Activated CD4-positive, alpha-beta T cell treated with anti-CD3 and anti-CD28 coated beads for 48 hours (primary cell): ENCODE measurements around the gene SAE1.

Experiments used
- DNase-seq: peaks from one replicate; pipeline ENCODE4 v3.0.0-alpha.2; 2020

Gene SAE1

DNA sequence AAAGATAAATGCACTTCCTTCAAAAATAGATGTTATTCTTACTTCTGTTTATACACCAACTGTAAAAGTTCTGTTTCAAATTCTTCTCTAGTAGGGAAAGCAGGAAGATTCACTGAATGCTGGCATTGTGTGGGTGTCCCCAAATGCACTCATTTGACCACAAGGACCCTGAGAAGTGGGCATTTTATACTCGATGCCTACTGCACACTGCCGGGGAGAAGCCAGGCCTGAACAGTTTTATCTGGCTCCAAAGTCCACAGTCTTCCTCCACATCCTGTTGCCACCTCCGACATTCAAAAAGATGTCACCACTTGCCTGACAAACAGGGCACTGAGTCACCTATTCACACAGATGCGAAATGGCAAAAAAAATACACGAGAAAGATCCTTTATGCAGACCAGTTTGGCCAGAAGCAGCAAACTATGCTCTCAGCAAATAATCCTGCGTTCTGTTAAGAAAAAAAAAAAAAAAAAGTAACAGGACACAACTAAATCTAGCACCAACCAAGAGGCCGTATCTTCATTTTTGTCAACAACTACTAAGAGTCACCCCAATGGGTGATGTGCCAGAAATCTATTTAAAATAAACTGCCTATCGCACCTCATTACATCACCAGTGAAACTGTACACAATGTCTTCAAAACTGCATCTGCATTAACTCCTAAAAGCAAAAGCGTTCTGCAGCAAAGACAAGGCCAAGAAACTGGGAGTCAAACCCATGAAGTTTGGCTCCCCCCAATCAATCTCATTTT, 23.3 kb upstream of the SAE1 start:
- DNase-seq: peak; percentile 54

DNA sequence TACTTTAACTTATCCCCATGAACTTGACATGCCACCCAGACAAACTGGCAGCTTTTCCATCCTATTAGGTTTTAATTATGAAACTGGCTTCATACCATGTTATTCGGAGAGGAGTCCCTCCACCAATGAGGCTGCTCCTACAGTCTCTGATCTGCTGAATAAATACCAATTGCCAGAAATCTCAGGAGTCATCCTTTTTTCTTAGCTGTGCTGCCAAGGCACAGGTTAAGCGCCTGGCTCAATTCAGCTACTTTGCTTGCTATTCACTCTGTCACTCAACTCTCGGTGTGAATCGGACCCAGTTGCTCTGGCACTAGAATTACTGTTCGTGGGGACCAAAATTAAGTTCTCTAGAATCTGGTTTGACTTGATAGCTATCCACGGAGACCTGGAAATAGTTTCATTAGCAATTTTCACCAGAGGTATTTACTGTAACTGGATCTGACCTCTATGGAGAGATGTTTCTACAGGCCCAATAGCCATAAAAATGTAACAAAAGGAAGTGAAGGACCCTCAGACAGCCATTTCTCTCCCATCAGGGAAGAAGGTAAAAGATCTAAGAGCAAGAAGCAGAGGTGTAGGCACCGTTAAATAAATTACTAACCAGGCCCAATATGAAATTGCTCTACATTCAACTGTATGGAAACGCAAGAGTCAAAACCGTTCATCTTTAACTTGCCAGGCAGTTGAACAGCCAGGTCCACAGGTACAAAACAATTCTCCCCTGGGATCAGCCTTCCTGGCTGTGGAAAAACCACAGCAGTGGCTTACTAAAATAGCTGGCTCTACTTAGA, 22.5 kb upstream of the SAE1 start:
- peak; percentile 18 for DNase-seq

DNA sequence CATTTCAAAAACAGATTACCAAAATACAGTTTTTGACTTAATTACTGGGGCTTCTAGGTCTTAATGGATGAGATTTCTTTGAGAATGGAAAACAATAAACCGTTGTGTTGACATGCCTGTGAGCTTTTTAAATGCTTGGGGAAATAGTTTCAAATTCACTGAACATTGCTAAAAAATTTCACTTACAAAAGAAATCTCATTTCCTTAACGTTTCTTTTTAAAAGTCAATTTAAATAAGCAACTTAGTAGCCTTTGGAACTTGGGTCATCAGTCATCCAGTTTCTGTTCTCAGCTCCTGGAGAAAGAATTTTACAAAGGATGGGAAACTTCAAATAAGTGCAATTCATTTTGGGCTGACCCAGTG, 21.5 kb upstream of the SAE1 start:
- no peak for DNase-seq

DNA sequence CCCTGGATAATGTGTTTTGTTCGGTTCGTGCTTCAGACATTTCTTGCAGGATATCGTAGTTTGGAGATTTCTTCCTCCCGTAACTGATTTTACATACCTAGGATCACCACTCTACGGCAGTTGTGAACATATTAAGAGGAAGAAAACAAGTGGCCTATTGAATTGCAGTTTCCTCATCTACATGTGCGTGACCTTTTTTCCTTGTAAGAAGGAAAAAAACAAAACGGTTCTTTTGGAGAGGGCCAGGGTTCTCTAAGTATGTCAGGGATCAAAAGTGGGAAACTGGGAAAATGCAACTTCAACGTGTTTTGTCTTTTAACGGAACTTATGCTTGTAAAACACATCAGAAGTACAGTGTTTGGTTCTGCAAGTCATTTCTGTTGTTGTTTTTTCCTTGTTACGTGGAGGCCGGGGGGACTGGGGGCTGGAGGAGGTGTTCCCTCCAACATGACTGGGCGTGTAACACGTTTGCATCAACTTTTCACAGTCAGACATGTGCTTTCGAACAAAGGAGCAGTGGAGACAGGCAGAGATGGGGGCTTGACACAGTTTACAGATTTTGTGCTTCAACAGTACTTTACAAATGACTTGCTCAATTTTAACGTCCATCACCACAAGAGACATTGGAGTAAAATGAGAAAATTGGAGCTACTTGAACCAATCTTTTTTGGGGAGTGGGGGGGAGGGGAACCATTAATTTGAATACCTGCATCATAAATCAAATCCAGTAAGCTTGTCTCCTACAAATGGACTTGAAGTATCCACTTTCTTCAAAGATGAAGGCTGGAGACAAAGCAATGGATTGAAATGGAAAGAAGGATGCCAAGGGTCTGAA, 20.9 kb upstream of the SAE1 start:
- peak; percentile 79 for DNase-seq

DNA sequence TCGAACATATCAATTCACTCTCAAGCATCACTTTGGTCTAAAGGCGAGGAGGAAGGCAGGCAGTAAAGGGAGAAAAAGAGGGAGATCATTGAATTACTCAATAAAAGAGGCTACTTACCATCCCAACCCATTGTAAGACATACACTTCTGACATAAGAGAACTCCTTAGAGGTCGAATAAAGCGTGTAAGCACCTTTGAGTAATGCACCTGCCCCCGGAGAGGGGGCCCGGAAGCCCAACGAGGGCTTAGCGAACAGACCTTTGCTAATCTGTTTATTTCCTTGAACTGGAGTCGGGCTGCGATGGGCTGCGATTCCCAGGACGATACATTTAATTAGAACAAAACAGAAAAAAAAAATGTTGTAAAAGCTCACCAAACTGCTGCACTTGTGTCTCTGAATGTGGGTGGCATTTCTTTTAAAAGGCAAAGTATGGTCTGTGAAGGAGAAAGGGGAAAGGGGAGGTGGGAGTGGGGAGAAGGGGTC, 20.1 kb upstream of the SAE1 start:
- DNase-seq: peak; percentile 62

DNA sequence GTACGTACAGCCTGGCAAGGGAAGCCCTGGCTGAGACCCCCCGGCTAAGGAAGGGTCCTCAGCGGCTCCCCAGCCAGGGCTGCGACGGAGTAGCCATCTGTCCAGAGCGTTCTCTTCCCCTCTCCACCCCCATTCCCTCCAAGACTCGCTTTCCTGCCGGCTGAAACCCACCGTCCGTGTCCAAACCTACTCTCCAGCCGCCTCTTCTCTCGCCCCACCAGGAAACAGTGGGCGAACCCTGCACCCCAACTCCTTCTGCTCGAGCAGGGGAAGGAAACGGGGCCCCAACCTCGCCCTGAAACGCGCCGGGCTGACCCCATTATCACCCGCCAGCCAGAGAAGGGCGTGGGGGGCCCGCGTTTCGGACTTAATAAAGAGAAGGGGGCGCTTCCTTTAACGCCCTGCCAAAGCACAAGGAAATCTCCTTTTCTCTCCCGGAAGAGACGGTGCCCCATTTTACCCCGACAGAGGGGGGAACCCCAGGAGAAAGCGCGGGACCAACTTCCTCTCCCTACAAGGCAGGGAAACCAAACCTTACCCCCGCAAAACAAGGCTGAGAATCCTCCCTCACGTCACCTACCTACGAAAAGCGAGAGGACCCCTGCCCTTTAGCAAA, 19.5 kb upstream of the SAE1 start:
- peak; percentile 62 for DNase-seq

DNA sequence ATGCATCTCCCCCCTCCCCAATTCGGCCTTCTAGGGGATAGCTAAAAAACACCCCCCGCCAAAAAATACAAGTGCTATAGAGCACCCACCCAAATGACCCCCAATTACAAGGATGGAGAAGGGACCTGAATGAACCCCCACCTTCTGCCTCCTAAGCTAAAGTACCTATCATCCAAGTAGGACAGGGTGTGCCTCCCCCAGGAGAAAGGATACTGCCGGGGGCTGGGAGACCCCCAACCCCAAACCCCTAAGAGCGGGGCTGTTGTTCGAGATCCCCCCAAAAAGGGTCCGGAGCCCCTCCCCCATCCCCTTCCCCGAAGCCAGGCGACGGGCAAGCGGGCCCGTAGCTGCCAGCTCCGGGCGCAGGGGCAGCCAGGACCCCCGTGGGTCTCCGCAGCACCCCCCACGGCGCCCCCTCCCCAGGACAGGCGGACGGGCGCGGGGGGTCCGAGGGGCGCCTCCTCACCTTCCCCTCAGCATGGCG, 18.9 kb upstream of the SAE1 start:
- no peak for DNase-seq

DNA sequence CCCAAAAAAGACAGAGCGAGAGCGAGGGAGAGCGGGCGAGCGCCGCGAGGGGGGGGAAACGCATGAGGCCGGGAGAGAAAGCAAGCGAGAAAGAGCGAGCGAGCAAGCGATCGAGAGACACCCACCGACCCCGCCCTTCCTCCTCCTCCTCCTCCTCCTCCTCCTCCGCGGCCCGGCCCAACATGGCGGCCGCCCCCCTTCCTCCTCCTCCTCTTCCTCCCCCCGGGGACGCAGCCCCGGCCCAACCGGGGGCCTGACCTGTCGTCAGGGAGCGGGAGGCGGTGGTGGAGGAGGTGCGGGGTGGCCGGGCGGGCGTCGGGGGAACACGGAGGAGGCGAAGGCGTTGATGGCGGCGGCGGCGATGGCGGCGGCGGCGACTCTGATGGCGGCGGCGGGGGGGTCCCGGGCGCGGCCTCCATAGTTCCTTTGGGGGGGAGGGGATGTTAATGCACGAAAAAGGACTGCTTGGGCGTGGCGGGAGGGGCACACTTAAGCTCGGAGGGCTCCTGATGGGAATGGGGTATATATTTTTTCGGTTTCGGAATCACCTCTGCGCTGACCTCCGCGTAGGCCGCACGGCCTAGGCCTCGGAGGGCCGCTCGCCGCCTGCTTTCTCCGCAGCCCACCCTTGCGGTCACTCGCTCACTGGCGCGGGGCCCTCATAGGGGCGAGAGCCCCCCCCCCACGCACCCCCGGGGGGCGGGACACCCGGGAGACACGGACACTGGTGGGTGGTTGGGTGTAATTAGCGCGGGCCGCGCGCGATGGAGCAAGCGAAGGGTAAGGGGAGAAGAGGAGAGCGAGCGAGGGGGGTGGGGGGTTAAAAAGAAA, 18.3 kb upstream of the SAE1 start:
- peak; percentile 90 for DNase-seq

DNA sequence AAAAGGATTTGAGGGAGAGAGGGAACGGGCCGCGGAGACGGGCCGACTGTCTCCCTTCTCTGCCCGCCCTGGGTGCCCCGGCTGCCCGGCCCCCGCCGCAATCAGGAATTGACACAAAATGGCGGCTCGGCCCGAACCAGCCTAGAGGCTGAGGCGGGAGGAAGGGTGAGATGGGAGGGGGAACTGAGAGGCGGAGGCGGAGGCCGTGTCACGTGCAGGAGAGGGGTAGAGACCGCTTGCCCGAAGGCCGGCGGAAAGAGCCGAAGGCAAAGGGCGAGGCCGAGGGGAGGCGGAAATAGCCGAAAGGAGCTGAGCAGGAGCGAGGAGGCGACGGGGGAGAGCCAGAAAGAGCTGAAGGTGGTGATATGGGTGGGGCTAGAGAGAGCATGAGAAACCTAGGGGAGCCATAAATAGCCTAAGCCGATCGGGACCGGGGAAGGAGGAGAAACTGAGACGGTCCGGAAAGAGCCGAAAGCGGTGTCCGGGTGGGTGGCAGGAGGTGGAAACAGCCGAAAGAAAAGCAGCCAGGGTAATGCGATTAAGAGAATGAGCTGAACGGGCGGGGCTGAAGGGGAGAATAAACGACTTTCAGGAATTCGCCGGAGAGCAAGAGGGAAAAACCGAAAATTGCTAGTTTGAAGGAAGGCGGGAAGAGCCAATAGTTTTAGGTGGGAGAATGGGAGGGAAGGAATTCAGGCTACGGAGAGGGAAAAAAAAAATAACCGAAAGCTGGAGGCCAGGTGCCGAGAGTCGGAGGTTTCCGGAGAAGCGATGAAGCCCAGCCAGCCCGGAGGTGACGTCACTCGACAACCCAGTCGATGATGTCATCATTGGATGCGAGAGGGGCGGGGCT, 17.4 kb upstream of the SAE1 start, which contains the start of gene ZC3H4:
TSS of gene ZC3H4 (minus strand) at position 780 of the 853 bp plus-strand sequence. CDS start 1,192 bp downstream, outside the sequence.
- peak; percentile 99 for DNase-seq

DNA sequence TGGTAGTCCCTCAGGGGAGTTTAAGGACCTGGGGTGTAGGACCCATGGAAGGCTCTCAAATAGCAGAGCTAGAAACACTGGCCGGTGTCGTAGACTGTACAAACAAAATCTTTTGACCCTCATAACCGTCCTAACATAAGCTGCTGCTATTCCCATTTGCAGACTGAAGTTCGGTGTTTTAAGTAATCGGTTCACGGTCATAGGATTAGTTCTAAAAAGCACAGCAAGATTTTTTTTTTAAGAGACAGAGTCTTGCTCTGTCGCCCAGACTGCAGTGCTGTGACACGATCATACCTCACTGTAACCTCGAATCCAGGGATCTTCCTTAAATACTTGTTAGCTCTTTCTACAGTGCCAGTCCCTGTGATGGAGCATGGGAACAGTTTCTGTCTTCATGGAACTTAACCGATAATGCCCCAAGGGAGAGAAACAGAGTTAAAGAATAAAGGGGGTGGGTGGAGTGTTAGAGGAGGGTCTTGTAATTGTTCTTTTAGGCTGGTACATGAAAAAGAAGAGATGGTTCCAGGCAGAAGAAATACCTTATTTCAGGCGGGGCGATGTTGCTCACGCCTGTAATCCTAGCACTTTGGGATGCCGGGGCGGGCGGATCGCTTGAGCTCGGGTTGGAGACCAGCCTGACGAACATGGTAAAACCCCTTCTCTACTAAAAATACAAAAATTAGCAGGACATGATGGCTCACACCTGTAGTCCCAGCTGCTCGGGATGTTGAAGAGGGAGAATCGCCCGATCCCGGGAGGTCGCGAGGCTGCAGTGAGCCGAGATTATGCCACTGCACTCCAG, 16.6 kb upstream of the SAE1 start:
- no peak for DNase-seq

DNA sequence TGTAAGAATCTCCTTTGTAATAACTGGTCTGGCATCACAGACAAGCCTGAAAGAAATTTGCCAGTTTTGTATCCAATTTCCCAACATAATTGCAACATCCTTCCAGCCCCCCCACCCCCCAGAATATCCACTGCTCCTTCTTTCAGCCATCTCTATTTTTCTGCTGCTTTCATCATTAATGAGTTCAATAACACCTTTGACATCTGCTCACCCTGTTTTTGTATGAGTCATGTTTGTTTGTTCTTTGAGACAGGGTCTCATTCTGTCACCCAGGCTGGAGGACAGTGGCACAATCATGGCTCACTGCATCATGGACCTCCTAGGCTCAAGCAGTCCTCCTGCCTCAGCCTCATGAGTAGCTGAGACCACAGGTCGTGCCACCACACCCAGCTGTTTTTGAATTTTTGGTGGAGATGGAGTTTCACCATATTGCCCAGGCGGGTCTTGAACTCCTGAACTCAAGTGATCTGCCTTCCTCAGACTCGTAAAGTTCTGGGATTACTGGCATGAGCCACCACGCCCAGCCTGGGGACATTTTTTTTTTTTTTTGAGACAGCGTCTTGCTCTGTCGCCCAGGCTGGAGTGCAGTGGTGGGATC, 10.1 kb upstream of the SAE1 start:
- DNase-seq: no peak

DNA sequence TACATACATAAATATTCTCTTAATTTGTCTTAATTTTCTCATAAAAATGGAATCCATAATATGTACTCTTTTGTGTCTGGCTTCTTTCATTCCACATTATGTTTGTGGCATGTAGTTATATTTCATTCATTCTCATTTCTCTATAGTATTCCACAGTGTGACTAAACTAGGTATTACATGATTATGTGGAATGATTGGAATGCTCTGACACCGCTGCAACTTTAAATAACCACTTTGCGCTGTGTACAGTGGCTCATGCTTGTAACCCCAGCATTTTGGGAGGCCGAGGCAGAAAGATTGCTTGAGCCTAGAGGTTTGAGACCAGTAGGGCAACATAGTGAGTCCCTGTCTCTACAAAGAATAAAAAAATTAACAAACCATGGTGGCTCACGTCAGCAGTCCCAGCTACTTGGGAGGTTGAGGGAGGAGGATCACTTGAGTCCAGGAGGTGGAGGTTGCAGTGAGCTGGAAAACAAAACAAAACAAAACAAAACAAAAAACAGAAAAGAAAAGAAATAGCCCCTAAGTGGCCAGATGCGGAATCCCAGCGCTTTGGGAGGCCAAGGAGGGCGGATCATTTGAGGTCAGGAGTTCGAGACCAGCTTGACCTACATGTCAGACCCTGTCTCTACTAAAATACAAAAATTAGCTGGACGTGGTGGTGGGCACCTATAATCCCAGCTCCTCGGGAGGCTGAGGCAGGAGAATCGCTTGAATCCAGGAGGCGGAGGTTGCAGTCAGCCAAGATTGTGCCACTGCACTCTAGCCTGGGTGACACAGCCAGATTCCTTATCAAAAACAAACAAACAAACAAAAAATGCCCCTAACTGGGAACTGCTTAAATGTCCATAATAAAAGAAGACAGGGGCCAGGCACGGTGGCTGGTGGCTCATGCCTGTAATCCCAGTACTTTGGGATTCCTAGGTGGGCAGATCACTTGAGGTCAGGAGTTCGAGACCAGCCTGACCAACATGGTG, 8.0 kb upstream of the SAE1 start:
- no peak for DNase-seq

DNA sequence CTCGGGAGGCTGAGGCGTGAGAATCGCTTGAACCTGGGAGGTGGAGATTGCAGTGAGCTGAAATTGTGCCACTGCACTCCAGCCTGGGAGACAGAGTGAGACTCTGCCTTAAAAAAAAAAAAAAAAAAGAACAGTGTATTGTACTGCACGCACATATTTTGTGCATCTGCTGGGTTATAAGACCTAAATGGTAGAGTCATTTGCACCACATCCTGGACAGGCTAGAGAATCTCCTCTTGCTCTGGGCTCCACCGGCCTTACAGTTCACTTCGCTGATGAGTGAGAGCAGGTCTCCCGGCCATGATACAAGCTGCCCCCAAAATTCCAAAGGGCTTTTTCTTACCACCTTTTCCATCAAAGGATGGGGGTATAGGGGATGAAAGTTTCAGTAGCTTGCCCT, 7.2 kb upstream of the SAE1 start:
- no peak for DNase-seq

DNA sequence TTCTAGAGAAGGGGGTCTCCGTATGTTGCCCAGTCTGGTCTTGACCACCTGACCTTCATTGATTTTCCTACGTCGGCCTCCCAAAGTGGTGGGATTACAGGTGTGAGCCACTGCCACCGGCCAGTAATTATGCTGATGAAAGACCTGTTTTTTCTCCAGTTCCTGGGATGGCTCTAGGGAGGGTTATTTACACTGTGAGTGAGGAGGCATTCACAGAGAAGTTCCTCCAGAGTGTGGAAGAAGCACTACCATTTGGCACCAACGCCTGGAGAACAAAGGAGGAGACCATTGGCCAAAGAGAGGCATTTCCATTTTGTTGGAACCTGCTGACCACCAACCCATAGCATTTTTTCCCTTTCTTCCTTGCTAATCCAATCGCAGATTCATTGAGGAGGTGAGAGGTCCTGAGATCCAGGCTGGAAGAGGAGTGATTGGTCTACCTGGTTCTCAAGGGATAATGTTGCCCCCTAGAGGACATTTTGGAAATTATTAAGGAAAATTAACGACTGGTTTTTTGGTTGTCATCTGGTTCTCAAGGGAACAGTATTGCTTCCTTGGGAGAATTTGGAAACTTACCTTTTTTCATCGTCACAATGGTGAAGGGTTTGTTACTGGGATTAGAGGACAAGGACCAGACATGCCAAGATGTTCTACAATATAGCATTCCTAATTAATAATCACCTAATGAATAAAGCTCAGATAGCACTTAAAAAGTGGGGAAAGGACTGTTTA, 5.5 kb upstream of the SAE1 start:
- DNase-seq: no peak

DNA sequence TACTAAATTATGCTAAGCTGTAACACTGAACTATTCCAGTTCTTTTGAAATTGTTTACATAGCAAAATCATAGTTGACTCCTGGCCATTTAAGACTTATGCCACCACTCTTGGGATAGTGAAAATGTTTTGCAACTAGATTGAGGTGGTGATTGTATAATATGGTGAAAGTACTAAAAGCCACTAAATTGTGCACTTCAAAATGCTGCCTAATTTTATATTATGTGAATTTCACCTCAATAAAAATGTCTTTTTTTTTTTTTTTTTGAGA, 5.0 kb upstream of the SAE1 start:
- no peak for DNase-seq

DNA sequence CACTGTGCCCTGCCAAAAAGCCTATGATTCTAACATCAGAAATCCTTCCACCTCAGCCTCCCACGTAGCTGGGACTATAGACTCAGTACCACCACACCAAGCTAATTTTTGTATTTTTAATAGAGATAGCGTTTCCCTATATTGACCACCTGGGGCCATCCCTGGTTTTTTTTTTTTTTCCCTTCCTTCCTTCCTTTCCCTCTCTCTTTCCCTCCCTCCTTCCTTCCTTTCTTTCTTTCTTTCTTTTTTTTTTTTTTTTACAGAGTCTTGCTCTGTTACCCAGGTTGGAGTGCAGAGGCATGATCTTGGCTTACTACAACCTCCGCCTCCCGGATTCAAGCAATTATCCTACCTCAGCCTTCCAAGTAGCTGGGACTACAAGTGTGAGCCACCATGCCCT, 1.1 kb upstream of the SAE1 start:
- DNase-seq: no peak

DNA sequence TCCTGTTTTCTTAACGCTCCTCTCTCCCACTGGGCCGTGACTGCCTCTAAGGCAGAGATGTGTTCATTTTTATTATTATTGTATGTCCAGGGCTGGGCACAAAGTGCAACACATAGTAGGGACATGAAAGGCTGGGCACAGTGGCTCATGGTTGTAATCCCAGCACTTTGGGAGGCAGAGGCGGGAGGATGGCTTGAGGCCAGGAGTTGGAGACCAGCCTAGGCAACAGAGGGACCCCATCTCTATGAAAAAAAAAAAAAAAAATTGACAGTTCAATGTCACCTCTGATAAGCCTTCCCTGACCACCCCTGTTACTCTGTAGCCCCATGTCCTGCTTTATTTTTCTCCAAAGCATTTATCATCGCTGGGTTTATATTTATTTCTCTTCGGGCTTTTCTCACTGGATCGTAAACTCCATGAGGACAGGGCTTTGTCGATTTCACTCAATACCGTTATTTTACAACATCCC, 481 bp upstream of the SAE1 start:
- no peak for DNase-seq
